ENCODE data around the gene ABL1.

GRCh38 chr9:130897105-130897751 lies 62.2 kb downstream of the ABL1 start:
- TF ChIP-seq CTCF (IDR thresholded peaks at IDR 0.05 in 8 of 11, conservative IDR thresholded peaks at IDR 0.05 in 3 of 11) (no peak), POLR2AphosphoS5 (IDR thresholded peaks at IDR 0.05) (no peak)
